Retinal pigment epithelial cell (primary cell): ENCODE data around the gene CAB39.

ENCODE experiments used
- DNase-seq: peaks from one replicate; pipeline ENCODE4 v3.0.0-alpha.2; 2010; ENCODE audit warnings: low read depth
- H3K4me3 ChIP-seq: 2 replicates; pipeline ENCODE4 v1.5.1; 2011; ENCODE audit warnings: mild to moderate bottlenecking, low read length, control low read depth, moderate library complexity
- TF ChIP-seq, protein P1 (sequence below): conservative IDR thresholded peaks from 2 replicates; pipeline ENCODE4 v1.5.1; 2011; ENCODE audit warnings: low read depth, low read length, control low read depth, inconsistent platforms

Gene CAB39

DNA sequence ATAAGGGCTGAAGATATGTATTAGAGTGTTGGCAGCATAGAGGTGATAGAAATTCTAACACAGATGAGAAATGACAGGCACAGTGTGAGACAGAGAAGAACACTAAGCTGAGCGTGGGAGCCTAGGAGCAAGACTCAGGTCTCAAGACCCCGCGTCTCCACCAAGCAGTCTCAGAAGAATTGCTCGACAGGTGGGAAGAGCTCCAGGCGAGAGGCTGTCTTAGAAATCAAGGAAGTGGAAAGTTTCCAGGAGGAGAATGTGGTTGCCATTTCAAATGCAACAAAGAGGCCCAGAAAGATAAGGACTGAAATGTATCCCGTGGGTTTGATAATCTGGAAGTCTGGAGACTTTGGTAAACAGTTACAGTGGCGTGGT is 31.5 kb upstream of the CAB39 start:
- no peak for DNase-seq
- TF ChIP-seq, protein P1, sequence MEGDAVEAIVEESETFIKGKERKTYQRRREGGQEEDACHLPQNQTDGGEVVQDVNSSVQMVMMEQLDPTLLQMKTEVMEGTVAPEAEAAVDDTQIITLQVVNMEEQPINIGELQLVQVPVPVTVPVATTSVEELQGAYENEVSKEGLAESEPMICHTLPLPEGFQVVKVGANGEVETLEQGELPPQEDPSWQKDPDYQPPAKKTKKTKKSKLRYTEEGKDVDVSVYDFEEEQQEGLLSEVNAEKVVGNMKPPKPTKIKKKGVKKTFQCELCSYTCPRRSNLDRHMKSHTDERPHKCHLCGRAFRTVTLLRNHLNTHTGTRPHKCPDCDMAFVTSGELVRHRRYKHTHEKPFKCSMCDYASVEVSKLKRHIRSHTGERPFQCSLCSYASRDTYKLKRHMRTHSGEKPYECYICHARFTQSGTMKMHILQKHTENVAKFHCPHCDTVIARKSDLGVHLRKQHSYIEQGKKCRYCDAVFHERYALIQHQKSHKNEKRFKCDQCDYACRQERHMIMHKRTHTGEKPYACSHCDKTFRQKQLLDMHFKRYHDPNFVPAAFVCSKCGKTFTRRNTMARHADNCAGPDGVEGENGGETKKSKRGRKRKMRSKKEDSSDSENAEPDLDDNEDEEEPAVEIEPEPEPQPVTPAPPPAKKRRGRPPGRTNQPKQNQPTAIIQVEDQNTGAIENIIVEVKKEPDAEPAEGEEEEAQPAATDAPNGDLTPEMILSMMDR, result no peak
- no peak overlapping the region for H3K4me3 ChIP-seq

DNA sequence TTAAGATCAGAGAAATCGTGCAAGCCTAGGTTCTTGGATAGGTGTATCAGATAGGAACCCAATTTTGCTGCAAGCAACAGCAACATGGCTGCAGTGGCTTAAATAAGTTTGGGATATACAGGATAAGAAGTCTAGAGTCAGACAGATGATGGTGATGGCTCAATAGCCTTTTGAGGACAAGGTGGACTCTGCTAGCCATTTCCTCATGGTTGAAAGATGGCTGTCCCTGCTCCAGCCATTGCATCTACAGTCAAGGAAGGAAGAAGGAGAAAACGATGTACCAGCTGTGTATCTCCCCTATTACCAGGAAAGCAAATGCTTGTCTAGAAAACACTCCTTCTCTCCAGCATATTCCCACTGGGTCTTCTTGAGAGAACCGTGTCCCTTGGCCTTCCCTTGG is 30.1 kb upstream of the CAB39 start:
- no peak overlapping the region for H3K4me3 ChIP-seq
- DNase-seq, result no peak
- TF ChIP-seq, protein P1, result no peak

DNA sequence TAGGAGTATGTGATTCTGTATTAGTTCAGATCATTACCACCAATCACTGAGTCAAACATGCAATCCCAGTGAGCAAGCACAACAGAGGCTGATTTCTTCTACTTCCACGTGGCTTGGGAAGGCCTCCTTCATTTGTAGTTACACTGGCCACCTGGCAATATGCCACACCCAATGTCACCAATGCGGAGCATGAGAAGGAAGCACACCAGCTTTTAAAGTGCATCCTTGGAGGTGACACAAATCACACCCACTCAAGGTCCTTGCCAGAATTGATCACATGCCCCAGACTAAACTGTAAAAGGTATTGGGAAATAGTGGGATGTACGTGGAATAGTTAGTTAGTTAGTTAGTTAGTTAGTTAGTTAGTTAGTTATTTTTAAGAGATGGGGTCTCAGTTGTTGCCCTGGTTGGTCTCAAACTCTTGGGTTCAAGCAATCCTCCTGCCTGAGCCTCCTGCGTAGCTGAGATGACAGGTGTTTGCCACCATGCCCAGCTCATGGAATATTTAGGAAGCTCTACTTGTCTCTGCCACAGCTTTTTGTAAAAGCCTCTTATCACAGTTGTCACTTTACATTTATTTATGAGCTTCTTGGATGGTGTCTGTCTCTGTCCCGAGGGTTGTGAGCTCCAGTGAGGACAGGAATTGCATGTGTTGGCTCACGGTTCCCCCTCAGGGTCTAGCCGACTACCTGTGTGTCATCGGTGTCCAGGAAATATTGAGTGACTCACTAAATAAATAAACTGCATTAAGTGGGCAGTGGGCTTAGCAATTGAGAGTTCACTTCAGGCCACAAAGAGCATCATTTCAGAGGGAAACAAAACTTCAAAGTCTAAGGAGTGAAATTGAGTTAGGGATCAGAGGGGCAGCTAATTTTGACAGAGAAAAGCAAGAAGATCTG is 28.1 kb upstream of the CAB39 start:
- DNase-seq, result no peak
- H3K4me3 ChIP-seq, result no peak overlapping the region
- TF ChIP-seq, protein P1, result no peak

DNA sequence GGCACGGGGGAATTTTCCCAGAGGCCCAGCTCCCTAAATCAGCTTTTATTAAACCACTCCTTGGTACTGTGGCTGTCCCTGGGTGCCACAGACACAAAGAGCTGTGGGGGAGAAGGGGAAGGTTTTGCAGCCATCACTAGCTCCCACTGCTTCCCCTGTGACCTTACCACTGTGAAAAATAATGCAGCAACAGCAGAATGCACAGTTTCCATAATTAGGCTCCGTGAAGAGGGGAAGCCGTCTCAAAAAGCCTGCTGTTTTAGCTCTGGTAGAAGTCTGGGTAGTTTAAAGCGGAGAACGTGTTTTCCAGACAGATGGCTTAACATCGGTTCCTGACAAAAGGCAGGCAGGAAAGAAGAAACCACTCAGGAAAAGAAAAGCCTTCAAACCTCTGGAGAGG is 27.5 kb upstream of the CAB39 start:
- H3K4me3 ChIP-seq, result no peak overlapping the region
- TF ChIP-seq, protein P1, result no peak
- no peak for DNase-seq

DNA sequence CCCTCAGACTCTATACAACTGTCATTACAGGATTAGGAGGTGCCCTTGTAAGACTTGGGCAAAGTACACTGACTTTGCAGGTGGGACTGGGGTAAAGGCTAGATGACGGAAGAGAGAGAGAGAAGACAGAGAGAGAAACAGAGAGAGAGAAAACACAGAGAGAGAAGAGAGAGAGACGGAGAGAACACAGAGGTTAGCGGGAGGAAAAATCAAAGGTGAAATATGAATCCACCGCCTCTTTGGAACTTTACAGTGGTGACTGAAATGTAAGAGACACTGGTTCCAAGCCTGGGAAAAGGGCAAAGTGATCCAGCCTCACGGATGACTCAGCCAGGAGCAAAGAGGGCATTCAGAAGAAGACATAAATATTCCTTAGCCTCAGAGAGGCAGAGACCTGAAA is 25.1 kb upstream of the CAB39 start:
- no peak overlapping the region for H3K4me3 ChIP-seq
- DNase-seq, result no peak
- TF ChIP-seq, protein P1, result no peak

DNA sequence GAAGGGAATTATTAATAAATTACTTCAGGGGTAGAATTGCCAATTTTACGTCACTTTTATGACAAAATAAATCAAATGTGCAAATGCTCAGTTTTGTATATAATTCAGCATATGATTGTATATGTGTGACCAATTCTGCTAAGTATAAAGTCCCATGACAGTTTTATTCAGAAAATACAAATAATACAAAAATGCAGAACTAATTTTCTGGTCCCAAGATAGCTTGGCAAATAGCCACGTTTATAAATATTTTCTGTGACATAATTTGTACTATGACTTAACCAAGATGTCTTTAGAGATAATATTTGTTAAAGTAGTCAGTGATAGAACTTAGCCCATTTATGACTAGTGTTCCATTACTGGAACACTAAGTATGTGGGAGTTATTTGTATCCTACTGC is 24.2 kb upstream of the CAB39 start:
- TF ChIP-seq, protein P1, result no peak
- no peak for DNase-seq
- H3K4me3 ChIP-seq, result no peak overlapping the region

DNA sequence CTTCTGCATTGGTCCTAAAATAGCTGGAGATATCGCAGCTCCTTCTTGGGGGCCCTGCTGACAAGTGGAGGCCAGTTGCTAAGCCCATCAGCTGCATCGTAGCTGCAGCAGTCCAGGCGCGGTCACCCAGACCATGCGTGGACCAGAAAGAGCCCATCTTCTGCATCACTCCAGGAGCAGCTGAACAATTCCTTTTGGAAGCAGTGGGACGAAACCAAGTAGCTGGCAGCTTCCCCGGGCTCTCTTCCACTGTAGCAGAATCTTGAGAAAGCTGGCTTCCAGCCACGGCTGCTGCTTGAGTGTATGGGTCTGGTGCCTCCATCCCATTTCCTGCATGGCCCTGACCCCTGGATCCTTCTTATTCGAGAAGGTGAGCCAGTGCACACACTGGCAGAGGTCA is 22.2 kb upstream of the CAB39 start:
- TF ChIP-seq, protein P1, result no peak
- H3K4me3 ChIP-seq, result no peak overlapping the region
- DNase-seq, result no peak
